ENCODE data around the gene GABRP. TPM values are rescaled to one million over a fixed set of nuclear protein-coding genes. Genes with fewer than 3 reads are reported as not detected.

GABRP gene
- total and polyA plus RNA-seq, 4 donors = 0.08 to 0.17 TPM; not detected in 2

- WGBS = 51% methylated on average over 2 of the region's 2 CpGs
- H3K27ac ChIP-seq (ENCODE audit: low read depth in 1 of 2, low read length in 2 of 2) = no peak overlapping the region
- H3K4me3 ChIP-seq (ENCODE audit: low read depth in 1 of 3, low read length in 3 of 3) = no peak overlapping the region
- H3K36me3 ChIP-seq (ENCODE audit: control insufficient read depth in 4 of 4, insufficient read depth in 3 of 4, low read depth in 1 of 4, low read length in 3 of 4) = no peaks in the 10 kb centered on the region
- peaks cover 0 to 2% (median 0%) of the 10 kb centered on the region in 4 donors for H3K27me3 ChIP-seq (ENCODE audit: control insufficient read depth in 4 of 4, insufficient read depth in 4 of 4, low read length in 3 of 4)
- TF ChIP-seq GABPA (IDR thresholded peaks at IDR 0.05 in 1 of 2, conservative IDR thresholded peaks at IDR 0.05 in 1 of 2) (no peak), HNF4G (IDR thresholded peaks at IDR 0.05) (no peak), EGR1 (IDR thresholded peaks at IDR 0.05; ENCODE audit: low read depth in 2 of 2) (no peak), FOXA1 (IDR thresholded peaks at IDR 0.05) (no peak), RXRA (IDR thresholded peaks at IDR 0.05) (no peak), TAF1 (conservative IDR thresholded peaks at IDR 0.05) (no peak)
- TF ChIP-seq, protein P1, sequence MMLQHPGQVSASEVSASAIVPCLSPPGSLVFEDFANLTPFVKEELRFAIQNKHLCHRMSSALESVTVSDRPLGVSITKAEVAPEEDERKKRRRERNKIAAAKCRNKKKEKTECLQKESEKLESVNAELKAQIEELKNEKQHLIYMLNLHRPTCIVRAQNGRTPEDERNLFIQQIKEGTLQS (IDR thresholded peaks at IDR 0.05) = no peak
- TF ChIP-seq, protein P2, sequence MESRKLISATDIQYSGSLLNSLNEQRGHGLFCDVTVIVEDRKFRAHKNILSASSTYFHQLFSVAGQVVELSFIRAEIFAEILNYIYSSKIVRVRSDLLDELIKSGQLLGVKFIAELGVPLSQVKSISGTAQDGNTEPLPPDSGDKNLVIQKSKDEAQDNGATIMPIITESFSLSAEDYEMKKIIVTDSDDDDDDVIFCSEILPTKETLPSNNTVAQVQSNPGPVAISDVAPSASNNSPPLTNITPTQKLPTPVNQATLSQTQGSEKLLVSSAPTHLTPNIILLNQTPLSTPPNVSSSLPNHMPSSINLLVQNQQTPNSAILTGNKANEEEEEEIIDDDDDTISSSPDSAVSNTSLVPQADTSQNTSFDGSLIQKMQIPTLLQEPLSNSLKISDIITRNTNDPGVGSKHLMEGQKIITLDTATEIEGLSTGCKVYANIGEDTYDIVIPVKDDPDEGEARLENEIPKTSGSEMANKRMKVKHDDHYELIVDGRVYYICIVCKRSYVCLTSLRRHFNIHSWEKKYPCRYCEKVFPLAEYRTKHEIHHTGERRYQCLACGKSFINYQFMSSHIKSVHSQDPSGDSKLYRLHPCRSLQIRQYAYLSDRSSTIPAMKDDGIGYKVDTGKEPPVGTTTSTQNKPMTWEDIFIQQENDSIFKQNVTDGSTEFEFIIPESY (IDR thresholded peaks at IDR 0.05) = no peak
- DNase-seq (ENCODE audit: low spot score) = no peak
- H3K4me1 ChIP-seq (ENCODE audit: control insufficient read depth in 4 of 4, insufficient read depth in 4 of 4, low read length in 3 of 4) = no peaks in the 10 kb centered on the region
- H3K9me3 ChIP-seq (ENCODE audit: control insufficient read depth in 4 of 4, low read length in 3 of 4) = no peaks in the 10 kb centered on the region
- H3K9ac ChIP-seq (ENCODE audit: low read depth in 1 of 2, low read length in 2 of 2) = no peak overlapping the region
These were observed 60.3 kb downstream of the GABRP start for GRCh38 chr5:170843870-170844269.

GRCh38 chr5:170844651-170845050, 61.1 kb downstream of the GABRP start:
- peaks cover 0 to 2% (median 0%) of the 10 kb centered on the region in 4 donors for H3K27me3 ChIP-seq (ENCODE audit: control insufficient read depth in 4 of 4, insufficient read depth in 4 of 4, low read length in 3 of 4)
- WGBS = 73% methylated on average over 2 of the region's 2 CpGs
- H3K4me1 ChIP-seq (ENCODE audit: control insufficient read depth in 4 of 4, insufficient read depth in 4 of 4, low read length in 3 of 4) = no peaks in the 10 kb centered on the region
- no peak for DNase-seq (ENCODE audit: low spot score)
- TF ChIP-seq HNF4A (conservative IDR thresholded peaks at IDR 0.05) = no peak
- TF ChIP-seq, protein P3, sequence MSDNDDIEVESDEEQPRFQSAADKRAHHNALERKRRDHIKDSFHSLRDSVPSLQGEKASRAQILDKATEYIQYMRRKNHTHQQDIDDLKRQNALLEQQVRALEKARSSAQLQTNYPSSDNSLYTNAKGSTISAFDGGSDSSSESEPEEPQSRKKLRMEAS (IDR thresholded peaks at IDR 0.05) = no peak
- TF ChIP-seq, protein P4, sequence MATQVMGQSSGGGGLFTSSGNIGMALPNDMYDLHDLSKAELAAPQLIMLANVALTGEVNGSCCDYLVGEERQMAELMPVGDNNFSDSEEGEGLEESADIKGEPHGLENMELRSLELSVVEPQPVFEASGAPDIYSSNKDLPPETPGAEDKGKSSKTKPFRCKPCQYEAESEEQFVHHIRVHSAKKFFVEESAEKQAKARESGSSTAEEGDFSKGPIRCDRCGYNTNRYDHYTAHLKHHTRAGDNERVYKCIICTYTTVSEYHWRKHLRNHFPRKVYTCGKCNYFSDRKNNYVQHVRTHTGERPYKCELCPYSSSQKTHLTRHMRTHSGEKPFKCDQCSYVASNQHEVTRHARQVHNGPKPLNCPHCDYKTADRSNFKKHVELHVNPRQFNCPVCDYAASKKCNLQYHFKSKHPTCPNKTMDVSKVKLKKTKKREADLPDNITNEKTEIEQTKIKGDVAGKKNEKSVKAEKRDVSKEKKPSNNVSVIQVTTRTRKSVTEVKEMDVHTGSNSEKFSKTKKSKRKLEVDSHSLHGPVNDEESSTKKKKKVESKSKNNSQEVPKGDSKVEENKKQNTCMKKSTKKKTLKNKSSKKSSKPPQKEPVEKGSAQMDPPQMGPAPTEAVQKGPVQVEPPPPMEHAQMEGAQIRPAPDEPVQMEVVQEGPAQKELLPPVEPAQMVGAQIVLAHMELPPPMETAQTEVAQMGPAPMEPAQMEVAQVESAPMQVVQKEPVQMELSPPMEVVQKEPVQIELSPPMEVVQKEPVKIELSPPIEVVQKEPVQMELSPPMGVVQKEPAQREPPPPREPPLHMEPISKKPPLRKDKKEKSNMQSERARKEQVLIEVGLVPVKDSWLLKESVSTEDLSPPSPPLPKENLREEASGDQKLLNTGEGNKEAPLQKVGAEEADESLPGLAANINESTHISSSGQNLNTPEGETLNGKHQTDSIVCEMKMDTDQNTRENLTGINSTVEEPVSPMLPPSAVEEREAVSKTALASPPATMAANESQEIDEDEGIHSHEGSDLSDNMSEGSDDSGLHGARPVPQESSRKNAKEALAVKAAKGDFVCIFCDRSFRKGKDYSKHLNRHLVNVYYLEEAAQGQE (IDR thresholded peaks at IDR 0.05) = no peak
- TF ChIP-seq, protein P5, sequence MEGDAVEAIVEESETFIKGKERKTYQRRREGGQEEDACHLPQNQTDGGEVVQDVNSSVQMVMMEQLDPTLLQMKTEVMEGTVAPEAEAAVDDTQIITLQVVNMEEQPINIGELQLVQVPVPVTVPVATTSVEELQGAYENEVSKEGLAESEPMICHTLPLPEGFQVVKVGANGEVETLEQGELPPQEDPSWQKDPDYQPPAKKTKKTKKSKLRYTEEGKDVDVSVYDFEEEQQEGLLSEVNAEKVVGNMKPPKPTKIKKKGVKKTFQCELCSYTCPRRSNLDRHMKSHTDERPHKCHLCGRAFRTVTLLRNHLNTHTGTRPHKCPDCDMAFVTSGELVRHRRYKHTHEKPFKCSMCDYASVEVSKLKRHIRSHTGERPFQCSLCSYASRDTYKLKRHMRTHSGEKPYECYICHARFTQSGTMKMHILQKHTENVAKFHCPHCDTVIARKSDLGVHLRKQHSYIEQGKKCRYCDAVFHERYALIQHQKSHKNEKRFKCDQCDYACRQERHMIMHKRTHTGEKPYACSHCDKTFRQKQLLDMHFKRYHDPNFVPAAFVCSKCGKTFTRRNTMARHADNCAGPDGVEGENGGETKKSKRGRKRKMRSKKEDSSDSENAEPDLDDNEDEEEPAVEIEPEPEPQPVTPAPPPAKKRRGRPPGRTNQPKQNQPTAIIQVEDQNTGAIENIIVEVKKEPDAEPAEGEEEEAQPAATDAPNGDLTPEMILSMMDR (IDR thresholded peaks at IDR 0.05; ENCODE audit: low read depth, low read length, missing input control) = no peak
- no peak for TF ChIP-seq GABPA (IDR thresholded peaks at IDR 0.05 in 1 of 2, conservative IDR thresholded peaks at IDR 0.05 in 1 of 2)
- TF ChIP-seq EGR1 (IDR thresholded peaks at IDR 0.05; ENCODE audit: low read depth in 2 of 2) = no peak
- TF ChIP-seq, protein P2 (IDR thresholded peaks at IDR 0.05) = no peak
- TF ChIP-seq RXRA (IDR thresholded peaks at IDR 0.05) = no peak
- no peak for TF ChIP-seq YY1 (IDR thresholded peaks at IDR 0.05)
- no peak for TF ChIP-seq FOXA2 (IDR thresholded peaks at IDR 0.05)
- no peak for TF ChIP-seq HNF4G (IDR thresholded peaks at IDR 0.05)
- TF ChIP-seq, protein P1 (IDR thresholded peaks at IDR 0.05) = no peak
- no peak for TF ChIP-seq RAD21 (IDR thresholded peaks at IDR 0.05)
- H3K36me3 ChIP-seq (ENCODE audit: control insufficient read depth in 4 of 4, insufficient read depth in 3 of 4, low read depth in 1 of 4, low read length in 3 of 4) = no peaks in the 10 kb centered on the region
- H3K9me3 ChIP-seq (ENCODE audit: control insufficient read depth in 4 of 4, low read length in 3 of 4) = no peaks in the 10 kb centered on the region
- no peak overlapping the region for H3K4me3 ChIP-seq (ENCODE audit: low read depth in 1 of 3, low read length in 3 of 3)
- no peak overlapping the region for H3K9ac ChIP-seq (ENCODE audit: low read depth in 1 of 2, low read length in 2 of 2)
- no peak overlapping the region for H3K27ac ChIP-seq (ENCODE audit: low read depth in 1 of 2, low read length in 2 of 2)
